ENCODE results near the gene ZNF195.

The ZNF195 gene

GRCh38 chr11:3369366-3369765, 9.6 kb downstream of the ZNF195 start:
- Histone ChIP-seq H3K4me3 (ENCODE audit: low read length) (no peak overlapping the region), H3K9ac (ENCODE audit: low read length) (no peak overlapping the region), H3K79me2 (ENCODE audit: low read length) (peaks cover 47% of the 10 kb centered on the region), H3K4me1 (ENCODE audit: low read length) (no peaks in the 10 kb centered on the region), H3K27me3 (replicated peaks; ENCODE audit: insufficient read depth, low read length) (no peaks in the 10 kb centered on the region), H3F3A (ENCODE audit: insufficient read depth, low read length) (no peaks in the 10 kb centered on the region), H4K20me1 (ENCODE audit: insufficient read depth, low read length) (no peaks in the 10 kb centered on the region), H3K27ac (ENCODE audit: low read length) (no peak overlapping the region), H3K9me2 (replicated peaks; ENCODE audit: insufficient read depth, low read length) (no peaks in the 10 kb centered on the region), H2AFZ (ENCODE audit: low read length) (no peak overlapping the region), H3K4me2 (ENCODE audit: low read depth, low read length) (no peak overlapping the region), H3K9me3 (replicated peaks; ENCODE audit: insufficient read depth, low read length) (no peaks in the 10 kb centered on the region; the same call in 1 of the 2 replicates), H3K36me3 (replicated peaks; ENCODE audit: insufficient read depth, low read length) (peaks cover 75% of the 10 kb centered on the region)
- TF ChIP-seq CTCF (IDR thresholded peaks at IDR 0.05; ENCODE audit: low read length) = no peak
- no peak for TF ChIP-seq EZH2phosphoT487 (IDR thresholded peaks at IDR 0.05; ENCODE audit: low read length)
- DNase-seq = no peak

GRCh38 chr11:3368199-3368598, 10.7 kb downstream of the ZNF195 start:
- H3K79me2 ChIP-seq (ENCODE audit: low read length) = peaks cover 45% of the 10 kb centered on the region
- no peaks in the 10 kb centered on the region for H4K20me1 ChIP-seq (ENCODE audit: insufficient read depth, low read length)
- H3K9ac ChIP-seq (ENCODE audit: low read length) = no peak overlapping the region
- H3K36me3 ChIP-seq (replicated peaks; ENCODE audit: insufficient read depth, low read length) = peaks cover 81% of the 10 kb centered on the region
- H3F3A ChIP-seq (ENCODE audit: insufficient read depth, low read length) = no peaks in the 10 kb centered on the region
- no peak for TF ChIP-seq EZH2 (optimal IDR thresholded peaks at IDR 0.05; ENCODE audit: low read depth, low read length)
- no peak for TF ChIP-seq EZH2phosphoT487 (IDR thresholded peaks at IDR 0.05; ENCODE audit: low read length)
- TF ChIP-seq CTCF (IDR thresholded peaks at IDR 0.05; ENCODE audit: low read length) = no peak
- no peak overlapping the region for H3K27ac ChIP-seq (ENCODE audit: low read length)
- H3K27me3 ChIP-seq (replicated peaks; ENCODE audit: insufficient read depth, low read length) = no peaks in the 10 kb centered on the region
- H3K9me3 ChIP-seq (replicated peaks; ENCODE audit: insufficient read depth, low read length) = no peaks in the 10 kb centered on the region; the same call in 1 of the 2 replicates
- DNase-seq = no peak
- no peaks in the 10 kb centered on the region for H3K9me2 ChIP-seq (replicated peaks; ENCODE audit: insufficient read depth, low read length)
- no peak overlapping the region for H3K4me3 ChIP-seq (ENCODE audit: low read length)
- H2AFZ ChIP-seq (ENCODE audit: low read length) = no peak overlapping the region
- H3K4me2 ChIP-seq (ENCODE audit: low read depth, low read length) = no peak overlapping the region
- no peaks in the 10 kb centered on the region for H3K4me1 ChIP-seq (ENCODE audit: low read length)

GRCh38 chr11:3367221-3367620, 11.7 kb downstream of the ZNF195 start:
- Histone ChIP-seq H3K27ac (ENCODE audit: low read length) (no peak overlapping the region), H3K27me3 (replicated peaks; ENCODE audit: insufficient read depth, low read length) (no peaks in the 10 kb centered on the region), H3F3A (ENCODE audit: insufficient read depth, low read length) (no peaks in the 10 kb centered on the region), H3K36me3 (replicated peaks; ENCODE audit: insufficient read depth, low read length) (peaks cover 91% of the 10 kb centered on the region), H4K20me1 (ENCODE audit: insufficient read depth, low read length) (no peaks in the 10 kb centered on the region), H3K4me2 (ENCODE audit: low read depth, low read length) (no peak overlapping the region), H3K9me2 (replicated peaks; ENCODE audit: insufficient read depth, low read length) (no peaks in the 10 kb centered on the region), H3K79me2 (ENCODE audit: low read length) (peaks cover 37% of the 10 kb centered on the region), H2AFZ (ENCODE audit: low read length) (no peak overlapping the region), H3K9me3 (replicated peaks; ENCODE audit: insufficient read depth, low read length) (no peaks in the 10 kb centered on the region; the same call in 1 of the 2 replicates), H3K4me1 (ENCODE audit: low read length) (no peaks in the 10 kb centered on the region), H3K4me3 (ENCODE audit: low read length) (no peak overlapping the region), H3K9ac (ENCODE audit: low read length) (no peak overlapping the region)
- no peak for DNase-seq
- TF ChIP-seq CTCF (IDR thresholded peaks at IDR 0.05; ENCODE audit: low read length) (no peak), EZH2phosphoT487 (IDR thresholded peaks at IDR 0.05; ENCODE audit: low read length) (no peak)
